IPS-NIHi11 (cell line): ENCODE data around the gene ASCC3.
"Not testable (repeated sequence)": the region's sequence is repeated elsewhere in the genome, so short reads cannot be mapped to it uniquely, and the experiment has no call there.

ENCODE experiments used
- DNase-seq: peaks from one replicate; pipeline ENCODE4 v3.0.0; 2012; ENCODE audit warnings: mixed read lengths, low spot score

Gene ASCC3

GRCh38 chr6:100664274-100665040 lies 216.7 kb downstream of the ASCC3 start:
- peak; percentile 9 for DNase-seq

- DNase-seq, result no peak
These were observed 217.8 kb downstream of the ASCC3 start for GRCh38 chr6:100663219-100663863.

- no peak for DNase-seq
These were observed 218.9 kb downstream of the ASCC3 start for GRCh38 chr6:100662264-100662663.

- DNase-seq, result no peak
These were observed 222.6 kb downstream of the ASCC3 start for GRCh38 chr6:100658486-100658885.

GRCh38 chr6:100657678-100658330 lies 223.3 kb downstream of the ASCC3 start:
- no peak for DNase-seq

GRCh38 chr6:100641147-100641546 lies 240.0 kb downstream of the ASCC3 start:
- not testable (repeated sequence) for DNase-seq

- no peak for DNase-seq
These were observed 247.9 kb downstream of the ASCC3 start for GRCh38 chr6:100633096-100633777.

- no peak for DNase-seq
These were observed 250.6 kb downstream of the ASCC3 start for GRCh38 chr6:100630536-100630935.

GRCh38 chr6:100627911-100628758 lies 253.0 kb downstream of the ASCC3 start:
- no peak for DNase-seq

- DNase-seq, result no peak
These were observed 254.4 kb downstream of the ASCC3 start for GRCh38 chr6:100626721-100627120.

- DNase-seq, result no peak
These were observed 258.0 kb downstream of the ASCC3 start for GRCh38 chr6:100622907-100623692.

- no peak for DNase-seq
These were observed 260.9 kb downstream of the ASCC3 start for GRCh38 chr6:100620085-100620840.

- no peak for DNase-seq
These were observed 262.8 kb downstream of the ASCC3 start for GRCh38 chr6:100618351-100618671.

- no peak for DNase-seq
These were observed 263.3 kb downstream of the ASCC3 start for GRCh38 chr6:100617633-100618350.

GRCh38 chr6:100614933-100615332 lies 266.2 kb downstream of the ASCC3 start:
- DNase-seq, result no peak

- DNase-seq, result no peak
These were observed 266.7 kb downstream of the ASCC3 start for GRCh38 chr6:100614386-100614785.

GRCh38 chr6:100613656-100614055 lies 267.5 kb downstream of the ASCC3 start:
- DNase-seq, result no peak

- no peak for DNase-seq
These were observed 269.0 kb downstream of the ASCC3 start for GRCh38 chr6:100612094-100612493.

GRCh38 chr6:100599088-100599770 lies 281.9 kb downstream of the ASCC3 start:
- no peak for DNase-seq
